NCI-H146 (cell line): Measurements from ENCODE around the gene TMEM242.

Experiments used
- DNase-seq: peaks from one replicate; lab custom pipeline; 2025; lab: John Stamatoyannopoulos, UW

TMEM242 gene

GRCh38 chr6:157270916-157271315, 52.4 kb downstream of the TMEM242 start:
- DNase-seq = no peak

DNA sequence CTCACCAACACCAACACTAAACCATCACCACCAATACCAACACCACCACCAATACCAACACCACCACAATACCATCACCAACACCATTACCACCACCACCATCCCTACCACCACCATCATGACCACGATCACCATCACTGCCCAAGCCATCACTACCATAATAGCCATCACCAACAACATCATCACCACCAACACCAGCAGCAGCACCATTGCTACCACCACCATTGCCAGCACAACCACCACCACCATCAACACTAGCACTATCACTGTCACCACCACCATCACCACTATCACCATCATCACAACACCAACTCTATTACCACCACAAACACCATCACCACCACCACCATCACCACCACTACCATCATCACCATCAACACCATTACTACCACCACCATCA, 53.0 kb downstream of the TMEM242 start:
- no peak for DNase-seq

GRCh38 chr6:157269261-157269794, 54.0 kb downstream of the TMEM242 start:
- DNase-seq = no peak

DNA sequence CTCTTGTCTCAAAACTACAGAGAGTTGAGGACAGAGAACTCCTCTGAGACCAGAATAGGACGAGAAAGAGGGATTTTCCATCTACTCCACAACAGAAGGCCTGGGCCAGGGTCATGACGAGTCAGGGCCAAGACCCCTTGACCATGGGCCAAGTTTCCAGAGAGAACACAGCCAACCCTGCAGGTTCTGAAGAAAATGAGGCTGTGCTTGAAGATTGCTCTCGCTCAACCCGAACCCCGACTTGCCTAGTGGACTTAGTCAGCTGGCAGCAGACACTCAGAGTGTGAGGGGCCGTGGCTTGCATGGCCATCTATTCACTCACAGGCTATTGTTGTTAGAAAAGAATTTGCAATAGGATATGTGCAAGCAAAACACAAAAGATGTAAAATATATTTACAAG, 54.5 kb downstream of the TMEM242 start:
- no peak for DNase-seq

DNA sequence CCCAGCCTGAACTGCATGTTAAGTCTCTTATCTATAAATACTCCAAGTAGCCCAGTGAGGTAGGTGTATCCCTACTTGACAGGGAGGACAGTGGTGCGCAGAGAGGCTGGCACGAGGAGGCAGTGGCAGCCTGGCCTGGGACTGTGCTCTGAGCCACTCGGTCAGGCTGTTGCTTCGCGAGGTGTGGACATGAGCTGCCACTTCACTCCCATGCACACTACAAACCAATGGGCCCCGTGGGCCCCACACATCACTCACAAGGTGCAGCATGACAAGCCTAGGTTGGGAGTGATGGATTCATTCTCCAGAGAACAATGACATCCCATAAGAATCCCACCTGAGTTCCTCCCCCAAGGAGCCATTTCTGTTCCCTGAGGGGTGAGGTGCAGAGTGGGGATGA, 54.9 kb downstream of the TMEM242 start:
- DNase-seq = no peak

DNA sequence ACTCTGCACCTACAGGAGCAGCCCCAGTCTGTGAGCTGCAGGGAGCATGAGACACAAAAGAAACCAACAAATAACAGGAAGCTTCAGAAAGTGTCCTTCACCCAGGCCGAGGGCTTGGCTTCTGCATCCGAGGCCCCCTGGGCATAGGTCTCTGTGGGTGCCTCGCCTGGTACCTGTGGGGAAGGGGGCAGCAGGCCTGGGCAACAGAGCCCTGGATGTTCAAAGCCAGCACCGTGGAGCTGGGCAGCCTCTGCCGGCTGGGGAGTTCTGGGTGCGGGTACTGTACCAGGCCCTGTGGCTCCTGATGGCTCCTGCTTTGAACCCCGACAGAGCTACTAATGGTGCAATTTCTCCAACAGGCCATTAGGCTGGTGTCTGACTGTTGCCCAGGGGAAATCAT, 55.7 kb downstream of the TMEM242 start:
- DNase-seq = no peak

DNA sequence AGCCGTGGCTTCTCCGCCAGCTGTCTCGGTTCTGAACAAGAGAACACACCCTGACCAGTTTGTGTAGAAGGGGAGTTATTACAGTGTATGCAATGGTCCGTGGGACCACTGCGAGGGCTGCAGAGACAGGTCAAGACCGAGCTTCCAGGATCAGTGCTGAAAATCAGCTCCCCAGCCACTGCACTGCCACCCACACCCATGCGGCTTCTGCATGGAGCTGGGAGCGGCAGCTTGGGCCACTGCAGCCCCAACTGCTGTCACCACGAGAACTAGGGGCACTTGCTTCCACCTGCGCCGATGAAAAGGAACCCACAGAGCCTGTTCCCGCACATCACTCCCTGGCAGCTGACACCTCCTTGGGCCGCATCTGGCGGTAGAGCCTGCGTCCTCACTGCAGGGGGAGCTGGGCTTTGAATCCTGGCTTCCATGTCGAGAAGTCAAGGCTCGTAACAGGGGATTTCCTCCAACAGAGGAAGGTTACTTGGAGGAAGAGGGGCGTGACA, 56.2 kb downstream of the TMEM242 start:
- DNase-seq = no peak

- DNase-seq = no peak
Measured at GRCh38 chr6:157266274-157267101, 56.8 kb downstream of the TMEM242 start.

DNA sequence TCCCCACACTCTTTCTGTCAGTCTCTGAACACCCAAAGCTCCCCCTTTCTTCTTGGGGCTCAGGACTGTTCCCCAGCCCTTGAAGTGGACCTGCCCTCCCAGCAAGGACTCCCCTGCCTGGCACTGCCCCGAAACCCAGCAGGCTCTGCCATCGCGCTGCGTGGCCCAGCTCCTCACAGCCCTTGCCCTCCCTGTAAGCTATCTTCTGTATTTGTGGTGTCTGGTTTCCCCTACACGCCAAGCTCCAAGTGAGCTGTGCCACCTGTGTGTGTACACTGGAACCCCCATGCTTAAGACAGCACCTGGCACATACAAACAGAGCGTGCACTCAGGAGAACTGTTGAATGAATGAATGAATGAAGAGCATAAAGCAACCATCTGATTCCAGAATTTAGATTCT, 57.7 kb downstream of the TMEM242 start:
- DNase-seq = no peak

DNA sequence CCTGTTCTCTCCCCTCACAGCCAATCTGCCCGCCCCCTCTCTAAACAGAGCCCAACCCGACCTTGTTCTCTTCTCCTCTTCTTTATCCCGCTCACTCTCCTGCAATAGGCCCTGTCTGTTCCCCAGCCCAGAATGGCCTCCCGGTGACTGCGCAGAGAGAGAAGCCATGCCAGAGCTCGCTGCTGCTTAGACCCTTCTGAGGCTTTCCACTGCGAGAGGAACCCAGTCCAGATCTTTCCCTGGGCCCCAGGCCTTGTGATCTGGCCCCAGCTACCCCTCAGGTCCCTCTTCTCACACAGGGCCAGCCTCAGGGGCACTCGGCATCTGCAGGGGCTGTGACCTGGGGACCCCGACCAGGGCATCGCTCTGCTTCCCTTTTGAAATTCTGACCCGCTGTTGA, 58.1 kb downstream of the TMEM242 start:
- no peak for DNase-seq

GRCh38 chr6:157264701-157265100, 58.6 kb downstream of the TMEM242 start:
- DNase-seq = peak; percentile 60

GRCh38 chr6:157263881-157264397, 59.4 kb downstream of the TMEM242 start:
- DNase-seq = no peak

DNA sequence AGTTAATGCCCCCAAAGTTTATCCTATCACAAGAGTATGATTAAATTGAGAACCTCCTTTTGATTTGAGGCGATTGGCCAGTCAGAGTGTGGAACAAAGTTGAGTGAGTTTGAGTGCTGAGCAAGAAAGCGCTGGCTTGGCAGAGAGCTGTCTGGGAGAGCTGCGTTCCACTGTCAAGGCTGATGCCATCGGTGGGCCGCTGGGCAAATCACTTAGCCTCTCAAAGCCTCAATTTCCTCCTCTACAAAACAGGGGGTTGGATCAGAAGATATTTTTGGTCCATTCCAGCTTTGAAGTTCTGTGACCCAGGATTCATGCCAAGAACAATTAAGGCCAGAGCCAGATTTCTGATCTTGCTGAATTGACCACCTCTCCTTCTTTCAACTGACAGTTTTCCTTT, 60.2 kb downstream of the TMEM242 start:
- DNase-seq = no peak

DNA sequence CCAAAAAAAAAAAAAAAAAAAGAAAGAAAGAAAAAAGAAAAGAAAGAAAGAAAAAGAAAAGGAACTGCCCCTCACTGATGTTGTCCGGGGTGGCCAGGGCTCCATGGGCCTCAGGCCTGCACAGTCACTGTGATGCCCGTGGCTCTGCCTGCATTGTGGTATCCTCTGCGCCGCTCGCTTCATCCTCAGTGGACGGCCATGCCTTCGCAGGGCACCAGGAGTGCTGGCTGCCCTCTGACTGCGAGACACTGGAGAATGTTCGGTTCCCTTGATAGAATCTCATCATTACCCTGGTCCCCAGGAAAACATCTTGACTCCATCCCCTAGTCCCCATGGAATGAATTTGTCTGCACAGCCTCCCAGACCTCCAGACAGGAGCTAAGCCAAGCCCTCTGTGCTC, 61.7 kb downstream of the TMEM242 start:
- no peak for DNase-seq

DNA sequence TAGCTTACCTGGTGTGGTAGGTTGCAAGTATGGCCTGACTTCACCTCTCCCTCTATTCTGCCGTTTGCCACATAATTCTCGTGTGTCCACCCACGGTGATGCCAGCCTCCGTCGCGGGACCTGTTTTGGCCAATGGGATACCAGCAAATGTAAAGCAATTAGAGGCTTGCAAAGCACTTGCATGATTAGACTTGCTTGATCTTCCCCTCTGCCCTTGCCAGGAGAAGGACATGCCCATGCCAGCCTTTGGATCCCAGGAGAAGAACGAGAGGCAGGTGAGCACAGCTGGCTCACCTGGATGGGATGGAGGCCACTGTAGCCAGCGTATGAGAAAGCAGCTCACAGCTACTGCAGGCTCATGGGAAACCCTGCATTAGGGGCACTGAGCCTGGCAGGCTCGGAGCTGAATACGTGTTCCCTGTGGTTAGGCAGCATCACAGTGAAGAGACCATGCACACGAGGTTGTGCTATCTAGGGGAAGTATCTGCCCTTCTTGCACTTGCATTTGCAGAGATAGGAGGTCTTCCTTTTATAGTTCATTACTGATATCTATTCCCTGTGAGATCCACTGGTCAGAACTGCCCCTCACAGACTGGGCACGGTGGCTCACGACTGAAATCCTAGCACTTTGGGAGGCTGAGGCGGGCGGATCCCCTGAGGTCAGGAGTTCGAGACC, 62.4 kb downstream of the TMEM242 start:
- DNase-seq = no peak

- DNase-seq = no peak
Measured at GRCh38 chr6:157259443-157259842, 63.9 kb downstream of the TMEM242 start.

DNA sequence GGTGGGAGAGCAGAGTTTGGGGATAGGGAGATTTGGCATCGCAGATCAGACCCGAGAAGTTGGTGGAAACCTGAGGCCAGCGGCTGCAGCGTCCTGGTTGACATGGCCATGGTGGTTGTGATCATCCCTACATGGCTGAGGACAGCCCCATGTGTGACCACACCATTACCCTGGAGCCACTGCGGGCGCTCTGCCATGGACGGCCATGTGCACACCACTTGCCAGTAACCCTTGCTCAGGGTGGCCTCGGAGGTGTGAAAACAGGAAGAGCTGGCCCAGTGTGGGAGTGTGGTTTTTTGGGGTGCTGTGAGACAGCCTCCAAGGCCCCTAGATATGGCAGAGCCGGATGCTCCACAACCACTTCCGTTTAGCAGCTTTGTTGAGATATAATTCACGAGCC, 64.4 kb downstream of the TMEM242 start:
- no peak for DNase-seq

GRCh38 chr6:157255079-157255478, 68.2 kb downstream of the TMEM242 start:
- DNase-seq = no peak

DNA sequence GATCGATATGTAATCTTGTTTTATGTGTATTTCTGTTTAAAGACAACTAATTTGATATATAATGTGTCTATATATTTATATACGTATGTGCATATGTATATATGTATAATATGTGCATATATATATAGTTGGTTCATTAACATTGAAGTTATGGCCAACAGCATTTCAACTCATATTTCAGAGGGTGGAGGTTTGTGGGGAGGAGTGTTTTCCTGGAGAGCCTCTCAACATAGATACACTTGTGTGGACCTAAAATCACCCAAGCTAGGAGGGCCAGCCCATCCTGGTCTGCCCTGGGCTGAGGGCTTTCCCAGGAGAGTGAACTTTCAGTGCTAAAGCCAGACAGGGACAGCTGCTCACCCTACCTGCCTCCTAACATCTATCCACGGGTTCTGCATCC, 68.8 kb downstream of the TMEM242 start:
- DNase-seq = no peak

- no peak for DNase-seq
Measured at GRCh38 chr6:157253699-157254098, 69.6 kb downstream of the TMEM242 start.

DNA sequence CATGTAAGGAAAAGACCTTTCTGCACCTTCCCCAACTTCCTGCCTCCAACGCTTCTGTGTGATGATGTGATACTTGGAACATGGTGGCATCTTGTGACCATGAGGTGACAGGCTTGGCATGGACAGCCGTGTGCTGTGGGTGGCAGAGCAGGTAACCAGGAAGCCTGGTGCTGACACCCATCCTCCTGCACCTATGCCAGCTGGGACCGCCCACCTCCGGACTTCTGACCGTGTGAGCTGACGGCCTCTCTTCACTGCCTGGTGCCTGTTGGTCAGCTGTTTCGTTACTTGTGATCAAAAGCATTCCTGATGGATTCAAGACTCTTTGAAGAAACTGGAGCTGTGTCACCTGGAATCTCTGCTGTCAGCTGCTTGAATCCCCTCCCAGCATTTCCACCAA, 70.3 kb downstream of the TMEM242 start:
- no peak for DNase-seq

DNA sequence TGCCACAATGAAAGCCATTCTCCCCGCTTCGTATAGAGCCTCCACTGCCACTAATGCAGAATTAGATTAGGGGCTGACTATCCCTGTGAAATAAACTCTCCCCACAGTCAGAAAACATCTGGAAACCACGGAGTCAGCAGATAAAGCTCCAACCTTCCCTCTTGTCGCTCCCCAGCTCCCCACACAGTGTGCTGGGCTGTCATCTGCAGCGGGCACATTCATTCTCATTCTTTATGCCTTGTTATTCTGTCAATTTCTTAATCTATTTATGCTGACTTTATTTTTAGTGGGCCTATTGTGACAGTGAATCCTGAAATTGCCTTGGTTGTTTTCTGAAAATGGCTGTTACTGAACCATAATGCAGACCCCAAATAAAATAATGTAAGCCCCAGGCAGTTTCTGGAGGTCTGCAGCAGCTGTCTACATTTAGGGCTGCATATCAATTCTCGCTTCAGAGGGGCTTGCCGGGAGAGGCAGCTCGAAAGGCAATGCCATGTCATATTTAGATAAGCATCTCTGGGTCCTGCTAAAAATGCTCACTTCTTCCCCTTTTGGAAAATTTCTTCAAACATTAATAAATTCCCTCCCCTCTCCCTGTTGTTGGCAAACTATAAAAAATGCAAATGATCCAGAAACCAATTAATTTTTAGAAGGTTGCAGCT, 71.6 kb downstream of the TMEM242 start:
- DNase-seq = no peak
